GM12878 (cell line): ENCODE data around the gene ZSWIM9.

Experiments used
- EGR1 ChIP-seq, 2 experiments: IDR thresholded peaks; 1 replicate in 1 of 2; 2 replicates in 1 of 2; pipeline ENCODE4 v1.6.1; 2011 to 2012; ENCODE audit warnings: low read depth in 2 of 2, low read length in 2 of 2, borderline replicate concordance in 1 of 2, mild to moderate bottlenecking in 1 of 2, moderate library complexity in 1 of 2
- POLR2A ChIP-seq: IDR thresholded peaks from 2 replicates; pipeline ENCODE4 v1.6.1; 2011; ENCODE audit warnings: low read depth, mild to moderate bottlenecking, low read length
- TCF12 ChIP-seq: IDR thresholded peaks from 2 replicates; pipeline ENCODE4 v1.6.1; 2011; ENCODE audit warnings: low read depth, mild to moderate bottlenecking, low read length
- TF ChIP-seq, protein P1 (sequence below): fragments of 450-650 bp; formaldehyde crosslinking; IDR thresholded peaks from 2 replicates; pipeline ENCODE4 v1.4.0; 2022; ENCODE audit warnings: mild to moderate bottlenecking, moderate library complexity
- TF ChIP-seq, protein P2 (sequence below), 3 experiments: IDR thresholded peaks in 2 of 3; conservative IDR thresholded peaks in 1 of 3; 2 replicates each; pipeline ENCODE4 v1.5.1; 2011; ENCODE audit warnings: low read depth in 3 of 3, low read length in 3 of 3, mild to moderate bottlenecking in 3 of 3, control low read depth in 2 of 3, moderate library complexity in 2 of 3, inconsistent platforms in 1 of 3, mixed read lengths in 1 of 3; ENCODE audit not compliant: control insufficient read depth in 2 of 3, insufficient read depth in 1 of 3; ENCODE audit errors: extremely low read depth in 1 of 3

DNA sequence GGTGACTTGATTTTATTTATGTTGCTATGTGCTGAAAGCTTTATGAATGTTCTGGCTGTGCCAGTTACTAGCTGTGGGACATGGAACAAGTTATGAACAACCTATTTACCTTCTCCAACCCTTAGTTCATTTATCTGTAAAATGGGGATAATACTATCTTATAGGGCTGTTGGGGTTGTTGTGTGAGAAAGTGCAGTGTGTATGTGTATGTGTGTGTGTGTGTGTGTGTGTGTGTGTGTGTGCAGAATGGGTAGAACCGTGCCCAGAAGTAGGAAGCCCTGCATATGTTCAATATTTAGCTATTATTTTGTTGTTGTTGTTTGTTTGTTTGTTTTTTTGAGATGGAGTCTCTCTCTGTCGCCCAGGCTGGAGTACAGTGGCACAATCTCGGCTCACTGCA is 20.4 kb downstream of the ZSWIM9 start:
- no peak for TF ChIP-seq EGR1 (IDR thresholded peaks at IDR 0.05; ENCODE audit: borderline replicate concordance in 1 of 2, low read depth in 2 of 2, low read length in 2 of 2)
- TF ChIP-seq, protein P1, sequence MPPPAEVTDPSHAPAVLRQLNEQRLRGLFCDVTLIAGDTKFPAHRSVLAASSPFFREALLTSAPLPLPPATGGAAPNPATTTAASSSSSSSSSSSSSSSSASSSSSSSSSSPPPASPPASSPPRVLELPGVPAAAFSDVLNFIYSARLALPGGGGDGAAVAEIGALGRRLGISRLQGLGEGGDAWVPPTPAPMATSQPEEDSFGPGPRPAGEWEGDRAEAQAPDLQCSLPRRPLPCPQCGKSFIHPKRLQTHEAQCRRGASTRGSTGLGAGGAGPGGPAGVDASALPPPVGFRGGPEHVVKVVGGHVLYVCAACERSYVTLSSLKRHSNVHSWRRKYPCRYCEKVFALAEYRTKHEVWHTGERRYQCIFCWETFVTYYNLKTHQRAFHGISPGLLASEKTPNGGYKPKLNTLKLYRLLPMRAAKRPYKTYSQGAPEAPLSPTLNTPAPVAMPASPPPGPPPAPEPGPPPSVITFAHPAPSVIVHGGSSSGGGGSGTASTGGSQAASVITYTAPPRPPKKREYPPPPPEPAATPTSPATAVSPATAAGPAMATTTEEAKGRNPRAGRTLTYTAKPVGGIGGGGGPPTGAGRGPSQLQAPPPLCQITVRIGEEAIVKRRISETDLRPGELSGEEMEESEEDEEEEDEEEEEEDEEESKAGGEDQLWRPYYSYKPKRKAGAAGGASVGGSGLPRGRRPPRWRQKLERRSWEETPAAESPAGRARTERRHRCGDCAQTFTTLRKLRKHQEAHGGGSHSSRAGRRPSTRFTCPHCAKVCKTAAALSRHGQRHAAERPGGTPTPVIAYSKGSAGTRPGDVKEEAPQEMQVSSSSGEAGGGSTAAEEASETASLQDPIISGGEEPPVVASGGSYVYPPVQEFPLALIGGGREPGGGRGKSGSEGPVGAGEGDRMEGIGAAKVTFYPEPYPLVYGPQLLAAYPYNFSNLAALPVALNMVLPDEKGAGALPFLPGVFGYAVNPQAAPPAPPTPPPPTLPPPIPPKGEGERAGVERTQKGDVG (CRISPR knock-in tag), result no peak
- TF ChIP-seq POLR2A, result no peak
- no peak for TF ChIP-seq TCF12
- TF ChIP-seq, protein P2, sequence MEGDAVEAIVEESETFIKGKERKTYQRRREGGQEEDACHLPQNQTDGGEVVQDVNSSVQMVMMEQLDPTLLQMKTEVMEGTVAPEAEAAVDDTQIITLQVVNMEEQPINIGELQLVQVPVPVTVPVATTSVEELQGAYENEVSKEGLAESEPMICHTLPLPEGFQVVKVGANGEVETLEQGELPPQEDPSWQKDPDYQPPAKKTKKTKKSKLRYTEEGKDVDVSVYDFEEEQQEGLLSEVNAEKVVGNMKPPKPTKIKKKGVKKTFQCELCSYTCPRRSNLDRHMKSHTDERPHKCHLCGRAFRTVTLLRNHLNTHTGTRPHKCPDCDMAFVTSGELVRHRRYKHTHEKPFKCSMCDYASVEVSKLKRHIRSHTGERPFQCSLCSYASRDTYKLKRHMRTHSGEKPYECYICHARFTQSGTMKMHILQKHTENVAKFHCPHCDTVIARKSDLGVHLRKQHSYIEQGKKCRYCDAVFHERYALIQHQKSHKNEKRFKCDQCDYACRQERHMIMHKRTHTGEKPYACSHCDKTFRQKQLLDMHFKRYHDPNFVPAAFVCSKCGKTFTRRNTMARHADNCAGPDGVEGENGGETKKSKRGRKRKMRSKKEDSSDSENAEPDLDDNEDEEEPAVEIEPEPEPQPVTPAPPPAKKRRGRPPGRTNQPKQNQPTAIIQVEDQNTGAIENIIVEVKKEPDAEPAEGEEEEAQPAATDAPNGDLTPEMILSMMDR (IDR thresholded peaks at IDR 0.05 in 2 of 3, conservative IDR thresholded peaks at IDR 0.05 in 1 of 3; ENCODE audit: control insufficient read depth in 2 of 3, extremely low read depth in 1 of 3, insufficient read depth in 1 of 3, low read depth in 3 of 3, low read length in 3 of 3), result no peak
